ENCODE data around the gene RBM33. TPM values are rescaled to one million over a fixed set of nuclear protein-coding genes. Genes with fewer than 3 reads are reported as not detected.

RBM33 gene
- total and polyA plus RNA-seq, 2 of the 13 experiments (the other 11 are each of a cell fraction or from before 2014, with no cell fraction given) = 12.4 to 28.9 TPM

- TF ChIP-seq ZNF512 (CRISPR knock-in tag; IDR thresholded peaks at IDR 0.05) = no peak
- TF ChIP-seq MNT (IDR thresholded peaks at IDR 0.05) = no peak
- TF ChIP-seq ZNF24 (IDR thresholded peaks at IDR 0.05) = no peak
- TF ChIP-seq THRA (CRISPR knock-in tag; IDR thresholded peaks at IDR 0.05; ENCODE audit: borderline replicate concordance) = 0 out of 2 replicates have a peak, but pooled peaks have one; percentile 34
- peak; percentile 62 for TF ChIP-seq SALL1 (CRISPR knock-in tag; IDR thresholded peaks at IDR 0.05)
- TF ChIP-seq ZNF816 (CRISPR knock-in tag; IDR thresholded peaks at IDR 0.05; ENCODE audit: borderline replicate concordance) = no peak
- no peak for TF ChIP-seq ZBTB21 (CRISPR knock-in tag; IDR thresholded peaks at IDR 0.05)
- TF ChIP-seq GTF2F1 (IDR thresholded peaks at IDR 0.05; ENCODE audit: low read length) = no peak
- no peak for TF ChIP-seq PBX2 (CRISPR knock-in tag; IDR thresholded peaks at IDR 0.05)
- TF ChIP-seq ZSCAN5A (CRISPR knock-in tag; IDR thresholded peaks at IDR 0.05; ENCODE audit: borderline replicate concordance) = no peak
- no peak for TF ChIP-seq PCBP2 (optimal IDR thresholded peaks at IDR 0.05; ENCODE audit: low read depth, low read length, poor library complexity, severe bottlenecking)
- TF ChIP-seq HOXA3 (CRISPR knock-in tag; IDR thresholded peaks at IDR 0.05) = no peak
- no peak for TF ChIP-seq HINFP (CRISPR knock-in tag; IDR thresholded peaks at IDR 0.05; ENCODE audit: low read depth)
- no peak for TF ChIP-seq ZNF704 (CRISPR knock-in tag; IDR thresholded peaks at IDR 0.05; ENCODE audit: borderline replicate concordance)
- TF ChIP-seq ZBTB33 (CRISPR knock-in tag; IDR thresholded peaks at IDR 0.05) = 0 out of 2 replicates have a peak, but pooled peaks have one; percentile 9
Measured at GRCh38 chr7:155815332-155816191, 171.1 kb downstream of the RBM33 start (continued).
